ENCODE results near the gene ZNF207.
"Not testable (repeated sequence)": the region's sequence is repeated elsewhere in the genome, so short reads cannot be mapped to it uniquely, and the experiment has no call there.

ZNF207 gene

GRCh38 chr17:32335687-32336086, 14.3 kb upstream of the ZNF207 start:
- DNase-seq: no peak

DNA sequence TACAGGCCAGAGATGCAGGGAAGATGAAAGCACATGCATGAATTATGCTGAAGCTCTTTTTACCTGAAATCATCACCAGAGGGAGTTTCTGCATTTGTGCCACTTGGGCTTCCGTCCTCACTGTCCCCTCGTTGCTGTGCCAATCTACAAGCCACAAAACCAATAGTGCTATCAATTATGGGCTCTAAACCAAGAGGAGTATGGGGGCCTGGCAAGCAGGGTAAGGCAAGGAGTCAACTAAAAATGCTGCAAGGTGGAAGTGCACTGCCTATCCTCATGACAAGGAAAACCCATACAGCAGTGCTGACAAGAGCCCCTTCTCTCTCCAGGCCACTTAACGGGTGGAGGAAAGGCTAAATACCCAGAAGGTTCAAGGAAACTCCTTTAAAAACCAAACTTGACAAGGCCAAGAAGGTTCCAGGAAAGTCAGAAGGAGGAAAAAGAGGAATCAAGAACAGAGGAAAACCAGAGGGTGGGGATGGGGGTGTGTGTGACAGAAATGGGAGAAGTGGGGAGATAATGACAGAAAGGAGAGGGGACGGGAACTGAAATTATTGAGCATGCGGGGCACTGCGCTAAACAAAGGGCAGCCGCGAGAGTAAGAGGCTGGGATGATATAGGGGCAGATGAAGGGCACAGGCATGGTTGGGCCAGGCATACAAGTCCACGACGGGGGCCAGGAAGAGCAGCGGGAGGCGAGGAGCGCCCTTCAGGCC, 8.7 kb upstream of the ZNF207 start:
- peak; percentile 35 for DNase-seq

GRCh38 chr17:32341857-32342602, 7.9 kb upstream of the ZNF207 start, which contains the start of gene C17orf75:
C17orf75 (minus strand) TSS chr17:32342173; CDS start chr17:32342139, 34 bp downstream.
- DNase-seq: peak; percentile 89

DNA sequence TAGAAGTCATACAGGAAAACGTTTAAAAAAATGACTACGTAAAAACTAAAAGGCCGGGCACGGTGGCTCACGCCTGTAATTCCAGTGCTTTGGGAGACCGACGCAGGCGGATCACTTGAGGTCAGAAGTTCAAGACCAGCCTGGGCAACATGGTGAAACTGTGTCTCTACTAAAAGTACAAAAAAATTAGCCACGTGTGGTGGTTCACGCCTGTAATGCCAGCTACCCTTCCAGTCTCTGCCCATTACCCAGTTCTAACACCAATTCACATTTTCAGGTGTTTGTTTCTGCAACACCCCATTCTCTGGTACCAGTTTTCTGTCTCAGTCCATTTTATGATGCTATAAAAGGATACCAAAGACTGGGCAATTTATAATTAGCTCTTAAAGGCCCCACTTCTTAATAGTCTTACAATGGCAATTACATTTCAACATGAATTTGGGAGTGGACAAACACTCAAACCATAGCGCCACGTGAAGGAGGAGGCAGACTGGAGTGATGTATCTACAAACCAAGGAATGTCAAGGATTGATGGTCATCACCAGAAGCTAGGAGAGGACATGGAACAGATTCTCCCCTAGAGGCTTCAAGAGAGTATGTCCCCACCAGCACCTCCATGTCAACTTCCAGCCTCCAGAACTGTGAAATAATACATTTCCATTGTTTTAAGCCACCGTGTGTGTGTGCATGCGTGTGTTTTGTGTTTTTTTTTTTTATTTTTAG, 7.2 kb upstream of the ZNF207 start:
- DNase-seq: no peak

DNA sequence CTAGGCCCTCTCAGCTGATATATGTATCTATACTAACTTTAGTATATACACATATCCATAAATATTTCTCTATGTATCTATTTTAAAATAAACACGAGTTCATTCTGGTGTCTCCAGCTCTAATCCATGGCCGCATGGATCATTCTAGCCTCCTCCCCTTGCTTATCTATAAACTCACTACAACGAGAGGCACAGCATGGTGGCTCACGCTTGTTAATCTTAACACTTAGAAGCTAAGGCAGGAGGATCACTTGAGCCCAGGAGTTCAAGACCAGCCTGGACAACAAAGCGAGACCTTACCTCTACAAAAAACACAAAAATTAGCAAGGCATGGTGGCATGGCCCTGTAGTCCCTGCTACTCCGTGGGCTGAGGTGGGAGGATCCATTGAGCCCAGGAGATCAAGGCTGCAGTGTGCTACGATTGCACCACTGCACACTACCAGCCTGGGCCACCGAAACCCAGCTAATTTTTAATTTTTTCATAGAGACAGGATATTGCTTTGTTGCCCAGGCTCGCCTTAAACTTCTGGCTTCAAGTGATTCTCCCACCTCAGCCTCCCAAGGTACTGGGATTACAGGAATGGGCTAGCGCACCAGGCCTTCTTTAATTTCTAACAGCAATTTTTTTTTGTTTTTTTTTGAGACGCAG, 3.9 kb upstream of the ZNF207 start:
- DNase-seq: no peak

DNA sequence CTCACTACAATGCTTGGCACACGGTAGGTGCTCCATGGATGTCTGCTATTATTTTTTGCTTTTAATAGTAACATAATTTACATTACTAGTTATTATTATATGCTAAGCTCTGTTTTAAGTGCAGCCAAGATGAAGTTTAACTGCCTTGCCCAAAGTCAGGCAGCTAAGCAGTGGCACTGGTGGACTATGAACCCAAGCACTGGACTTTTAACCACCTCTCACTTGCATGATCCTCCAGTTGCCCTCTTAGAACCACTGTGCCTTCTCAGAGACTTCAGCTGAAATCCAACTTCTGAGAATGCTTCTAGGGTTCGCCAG, 1.5 kb upstream of the ZNF207 start:
- peak; percentile 33 for DNase-seq

- peak; percentile 53 for DNase-seq
These were observed 479 bp upstream of the ZNF207 start for GRCh38 chr17:32349503-32349853.

DNA sequence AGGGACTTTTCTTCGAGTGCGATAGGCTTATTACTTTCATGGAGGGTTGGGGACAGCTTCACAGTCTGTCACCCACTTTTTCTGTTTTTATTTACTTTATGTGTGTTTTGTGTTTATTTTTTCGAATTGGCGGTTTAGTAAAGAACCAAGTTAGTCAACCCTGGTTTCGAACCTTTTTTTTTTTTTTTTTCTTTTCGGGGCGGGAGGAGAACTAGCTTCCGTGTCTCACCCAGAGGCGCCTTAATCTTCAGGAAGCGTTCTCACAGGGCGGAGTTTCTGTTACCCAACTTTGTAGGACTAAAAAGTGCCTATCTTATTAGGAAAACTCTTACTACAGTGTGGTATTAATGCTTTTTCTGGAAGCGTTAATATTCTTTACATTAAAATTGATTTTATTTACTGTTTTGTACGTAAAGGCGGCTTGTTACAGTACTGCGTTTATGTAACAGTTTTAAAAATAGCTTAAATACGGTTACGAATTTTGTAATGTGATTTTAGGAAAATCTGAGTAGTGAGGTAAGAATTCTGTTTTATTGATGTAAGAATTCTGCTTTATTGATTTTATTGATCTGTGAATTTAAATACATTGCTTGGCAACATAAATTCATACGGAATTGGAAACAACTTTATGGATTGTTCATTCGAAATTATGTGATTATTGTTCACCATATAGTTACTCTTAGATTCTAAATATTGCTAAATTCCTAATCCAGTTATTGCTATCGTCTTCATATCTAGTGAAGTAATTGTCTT, 885 bp downstream of the ZNF207 start:
- DNase-seq: peak; percentile 76

DNA sequence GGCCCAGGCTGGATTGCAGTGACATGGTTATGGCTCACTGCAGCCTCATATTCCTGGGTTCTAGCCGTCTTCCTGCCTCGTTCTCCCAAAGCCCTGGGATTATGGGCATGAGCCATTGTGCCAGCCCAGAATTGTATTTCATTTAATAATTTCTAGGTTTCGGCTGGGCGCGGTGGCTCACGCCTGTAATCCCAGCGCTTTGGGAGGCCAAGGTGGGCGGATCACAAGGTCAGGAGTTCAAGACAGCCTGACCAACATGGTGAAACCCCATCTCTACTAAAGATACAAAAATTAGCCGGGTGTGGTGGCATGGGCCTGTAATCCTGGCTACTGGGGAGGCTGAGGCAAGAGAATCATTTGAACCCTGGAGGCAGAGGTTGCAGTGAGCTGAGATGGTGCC, 2.8 kb downstream of the ZNF207 start:
- not testable (repeated sequence) for DNase-seq

DNA sequence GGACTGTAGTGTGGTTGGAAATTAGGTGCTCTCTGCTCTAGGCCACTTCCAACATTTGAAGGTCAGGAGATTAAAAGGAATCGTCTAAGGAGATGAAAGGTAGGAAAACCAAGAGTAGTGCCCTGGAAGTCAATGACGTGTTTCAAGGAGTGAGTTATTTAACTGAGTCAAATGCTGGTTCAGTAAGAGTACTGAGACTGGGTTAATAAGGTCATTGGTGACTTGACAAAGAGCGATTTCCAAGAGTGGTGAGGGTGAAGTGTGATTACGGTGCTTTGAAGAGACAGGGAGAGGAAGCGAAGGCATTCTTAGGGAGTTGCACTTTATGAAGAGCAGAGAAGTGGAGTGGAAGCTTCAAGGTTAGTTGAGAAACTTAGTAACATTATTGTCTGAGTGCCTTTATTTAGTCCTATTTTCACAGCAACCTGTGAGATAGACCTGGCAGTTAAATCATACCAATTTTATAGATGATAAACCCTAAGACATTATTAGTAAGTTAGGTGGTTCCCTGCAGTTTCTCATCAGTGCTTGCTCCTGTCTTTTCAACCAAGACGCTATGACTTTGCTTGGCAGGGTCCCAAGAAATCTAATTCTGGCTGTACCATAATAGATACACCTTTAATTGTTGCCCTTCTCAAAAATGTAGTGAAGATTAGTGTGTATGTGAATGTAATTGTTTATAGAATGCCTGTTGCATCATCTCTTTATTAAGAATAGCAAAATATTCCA, 5.9 kb downstream of the ZNF207 start:
- no peak for DNase-seq

- no peak for DNase-seq
These were observed 6.4 kb downstream of the ZNF207 start for GRCh38 chr17:32356378-32356743.

DNA sequence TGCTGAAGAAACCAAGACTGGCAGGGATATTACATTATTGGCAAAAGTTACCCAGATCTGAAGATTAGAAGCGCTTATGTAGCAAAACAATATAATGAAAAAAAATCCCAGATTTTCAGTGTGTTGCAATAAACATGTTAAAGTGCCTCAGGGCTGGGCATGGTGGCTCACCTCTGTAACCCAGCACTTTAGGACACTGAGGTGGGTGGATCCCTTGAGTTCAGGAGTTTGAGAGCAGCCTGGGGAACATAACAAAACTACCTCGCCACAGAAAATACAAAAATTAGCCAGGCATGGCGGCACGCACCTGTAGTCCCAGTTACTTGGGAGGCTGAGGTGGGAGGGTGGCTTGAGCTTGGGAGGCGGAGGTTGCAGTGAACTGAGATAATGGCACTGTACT, 6.8 kb downstream of the ZNF207 start:
- DNase-seq: no peak

- no peak for DNase-seq
These were observed 7.7 kb downstream of the ZNF207 start for GRCh38 chr17:32357615-32358014.

DNA sequence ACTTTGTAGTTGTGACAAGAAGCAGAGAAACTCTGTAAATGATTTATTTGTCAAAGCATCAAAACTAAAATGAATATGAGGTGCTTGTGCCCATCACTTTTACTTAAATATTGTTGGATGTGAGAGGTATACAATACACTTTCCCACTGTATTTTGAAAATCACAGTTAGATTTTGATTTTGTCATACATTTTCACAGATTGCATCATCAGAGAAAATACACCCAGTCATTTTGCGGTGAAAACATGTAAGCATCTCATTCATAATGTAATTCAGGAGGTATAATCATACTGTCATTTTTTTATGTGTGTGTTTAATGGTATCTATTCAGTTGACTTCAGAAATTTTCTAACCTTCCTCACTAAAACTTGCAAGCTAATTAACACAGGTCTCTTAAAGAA, 11.3 kb downstream of the ZNF207 start:
- no peak for DNase-seq

DNA sequence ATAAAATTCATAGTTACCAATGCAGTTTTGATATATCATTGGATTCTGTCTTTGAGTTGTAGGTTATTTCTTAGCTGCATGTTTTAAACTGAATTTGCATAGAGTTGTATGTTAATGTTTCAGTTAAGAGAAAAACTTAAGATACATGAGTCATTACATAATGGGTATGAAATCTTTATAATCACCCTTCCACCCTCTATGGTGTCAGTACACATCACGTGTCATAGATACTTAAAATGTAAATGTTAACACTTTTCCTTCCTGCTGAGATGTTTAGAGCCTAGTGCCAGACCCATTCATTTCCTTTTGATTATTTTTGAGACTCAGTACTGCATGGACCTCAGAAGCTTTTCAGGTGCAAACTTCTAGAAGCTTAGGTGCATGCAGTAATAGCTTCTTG, 20.5 kb downstream of the ZNF207 start:
- DNase-seq: no peak

DNA sequence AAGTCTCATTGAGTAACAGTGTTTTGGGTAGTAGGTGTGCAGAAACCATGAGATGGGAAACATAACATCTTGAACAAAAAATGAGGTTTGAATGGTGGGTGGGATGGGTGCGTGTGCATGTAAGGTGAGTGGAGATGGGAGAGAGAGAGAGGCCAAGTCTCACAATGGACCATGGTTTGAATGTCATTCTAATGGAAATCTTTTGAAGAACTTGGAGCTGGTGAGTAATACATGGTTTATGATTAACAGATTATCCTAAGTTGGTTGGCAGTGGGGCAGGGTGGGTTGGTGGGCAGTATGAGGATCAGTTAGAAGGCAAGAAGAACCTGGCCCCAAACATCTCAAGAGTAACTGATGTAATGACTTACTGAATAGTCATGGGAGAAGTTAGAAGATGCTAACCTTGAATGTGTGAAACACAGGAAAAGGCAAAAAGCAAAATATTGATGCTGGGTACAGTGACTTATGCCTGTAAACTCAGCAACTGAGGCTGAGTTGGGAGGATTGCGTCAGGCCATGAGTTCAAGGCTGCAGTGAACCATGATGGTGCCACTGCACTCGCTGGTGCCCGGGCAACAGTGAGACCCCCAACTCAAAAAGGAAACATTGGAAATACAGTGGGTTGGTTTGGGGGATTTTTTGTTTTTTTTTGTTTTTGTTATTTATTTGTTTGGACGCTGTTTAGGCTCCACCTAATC, 32.7 kb downstream of the ZNF207 start:
- peak; percentile 39 for DNase-seq

DNA sequence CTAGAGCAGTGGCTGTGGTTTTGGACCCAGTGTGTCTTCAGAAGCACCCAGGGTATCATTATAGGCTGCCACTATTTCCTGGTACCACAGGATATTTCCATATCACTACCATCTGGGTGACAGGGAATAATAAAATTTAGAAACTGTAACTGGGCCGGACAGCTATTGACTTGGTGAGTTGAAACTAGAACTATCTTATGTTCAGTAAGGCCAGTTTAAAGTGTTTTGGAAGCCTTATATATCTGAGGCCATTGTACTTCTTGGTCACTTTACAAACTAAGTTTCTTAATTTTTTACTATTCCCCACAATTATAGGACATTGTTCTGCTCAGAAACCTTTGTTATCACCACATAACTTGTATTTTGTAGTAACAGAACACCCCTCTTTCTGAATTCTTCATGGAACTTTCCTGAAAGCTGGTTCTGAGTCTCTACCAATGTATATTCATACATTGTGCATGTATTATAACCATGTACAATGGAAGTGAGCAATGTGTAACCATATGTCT, 34.0 kb downstream of the ZNF207 start:
- peak; percentile 37 for DNase-seq

- peak; percentile 80 for DNase-seq
These were observed 35.2 kb downstream of the ZNF207 start for GRCh38 chr17:32385121-32385520.

DNA sequence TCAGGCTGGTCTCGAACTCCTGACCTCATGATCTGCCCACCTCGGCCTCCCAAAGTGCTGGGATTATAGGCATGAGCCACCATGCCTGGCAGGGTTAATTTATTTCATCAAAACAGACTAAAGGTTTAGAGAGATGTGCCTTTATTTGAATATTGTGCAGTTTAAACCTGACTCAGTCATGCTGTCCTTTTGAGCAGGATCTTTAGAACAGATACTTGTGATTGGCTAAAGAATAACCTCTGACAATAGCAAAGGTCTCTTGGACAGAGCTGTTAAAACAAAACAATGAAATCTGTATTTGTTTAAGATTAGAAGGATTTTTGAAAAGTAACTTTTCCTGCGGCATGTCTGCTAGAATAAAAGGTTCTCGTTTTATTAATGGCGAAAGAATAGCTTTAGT, 36.0 kb downstream of the ZNF207 start:
- DNase-seq: no peak

GRCh38 chr17:32386844-32387243, 36.9 kb downstream of the ZNF207 start:
- no peak for DNase-seq

DNA sequence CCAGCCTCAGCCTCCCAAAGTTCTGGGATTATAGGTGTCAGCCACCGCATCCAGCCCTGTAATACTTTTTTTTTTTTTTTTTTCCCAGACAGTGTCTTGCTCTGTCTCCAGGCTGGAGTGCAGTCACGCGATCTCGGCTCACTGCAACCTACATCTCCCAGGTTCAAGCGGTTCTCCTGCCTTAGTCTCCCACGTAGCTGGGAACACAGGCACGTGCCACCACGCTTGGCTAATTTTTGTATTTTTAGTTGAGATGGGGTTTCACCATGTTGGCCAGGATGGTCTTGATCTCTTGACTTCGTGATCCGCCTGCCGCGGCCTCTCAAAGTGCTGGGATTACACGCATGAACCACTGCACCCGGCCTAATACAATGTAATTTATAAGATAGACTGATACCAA, 38.2 kb downstream of the ZNF207 start:
- DNase-seq: not testable (repeated sequence)

Measured in NCI-H82 (cell line).